ENCODE measurements around the gene MAN1A1. TPM values are rescaled to one million over a fixed set of nuclear protein-coding genes. Genes with fewer than 3 reads are reported as not detected.

MAN1A1 gene
- total RNA-seq, 2 donors from 2014 or later: 98.6 to 115 TPM

DNA sequence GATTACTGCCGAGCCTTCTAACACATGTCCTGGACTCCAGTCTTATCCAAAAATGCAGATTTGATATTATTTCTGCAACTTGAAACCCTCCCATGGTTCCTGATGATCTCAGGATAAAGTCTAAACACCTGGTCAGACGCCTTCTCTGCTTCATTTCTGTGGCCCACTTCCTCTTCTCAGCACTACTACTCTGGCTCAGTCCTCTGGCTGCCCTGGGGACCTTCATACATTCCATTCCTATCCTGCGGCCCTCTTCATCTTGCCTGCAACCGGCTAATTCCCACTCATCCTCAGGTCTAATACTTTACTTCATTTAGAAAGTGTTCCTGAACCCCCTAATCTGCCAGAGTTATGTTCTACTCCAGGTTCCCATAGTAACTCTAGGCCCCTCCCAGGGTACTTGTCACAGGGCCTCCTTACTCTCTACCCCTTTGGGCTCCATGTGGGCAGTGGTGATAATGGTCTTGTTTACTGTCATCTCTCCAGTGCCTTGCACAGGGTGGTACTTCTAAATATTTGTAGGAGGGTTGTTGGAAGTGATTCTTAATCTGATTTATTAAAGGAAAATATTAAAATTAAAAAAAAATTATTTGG is 18.9 kb downstream of the MAN1A1 start:
- Histone ChIP-seq H3K27ac (no peak overlapping the region), H3K4me3 (no peak overlapping the region), H3K36me3 (no peaks in the 10 kb centered on the region), H3K4me1 (ENCODE audit: control insufficient read depth in 1 of 2, low read depth in 2 of 2) (peaks cover 4 to 9% of the 10 kb centered on the region in 2 donors), H3K9me3 (no peaks in the 10 kb centered on the region), H3K27me3 (replicated peaks; ENCODE audit: insufficient read depth) (no peaks in the 10 kb centered on the region)
- TF ChIP-seq, protein P1, sequence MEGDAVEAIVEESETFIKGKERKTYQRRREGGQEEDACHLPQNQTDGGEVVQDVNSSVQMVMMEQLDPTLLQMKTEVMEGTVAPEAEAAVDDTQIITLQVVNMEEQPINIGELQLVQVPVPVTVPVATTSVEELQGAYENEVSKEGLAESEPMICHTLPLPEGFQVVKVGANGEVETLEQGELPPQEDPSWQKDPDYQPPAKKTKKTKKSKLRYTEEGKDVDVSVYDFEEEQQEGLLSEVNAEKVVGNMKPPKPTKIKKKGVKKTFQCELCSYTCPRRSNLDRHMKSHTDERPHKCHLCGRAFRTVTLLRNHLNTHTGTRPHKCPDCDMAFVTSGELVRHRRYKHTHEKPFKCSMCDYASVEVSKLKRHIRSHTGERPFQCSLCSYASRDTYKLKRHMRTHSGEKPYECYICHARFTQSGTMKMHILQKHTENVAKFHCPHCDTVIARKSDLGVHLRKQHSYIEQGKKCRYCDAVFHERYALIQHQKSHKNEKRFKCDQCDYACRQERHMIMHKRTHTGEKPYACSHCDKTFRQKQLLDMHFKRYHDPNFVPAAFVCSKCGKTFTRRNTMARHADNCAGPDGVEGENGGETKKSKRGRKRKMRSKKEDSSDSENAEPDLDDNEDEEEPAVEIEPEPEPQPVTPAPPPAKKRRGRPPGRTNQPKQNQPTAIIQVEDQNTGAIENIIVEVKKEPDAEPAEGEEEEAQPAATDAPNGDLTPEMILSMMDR (IDR thresholded peaks at IDR 0.05): no peak
- DNase-seq (ENCODE audit: low spot score): no peak
- no peak for ATAC-seq (ENCODE audit: insufficient number of reproducible peaks, low FRiP score, low read depth)

DNA sequence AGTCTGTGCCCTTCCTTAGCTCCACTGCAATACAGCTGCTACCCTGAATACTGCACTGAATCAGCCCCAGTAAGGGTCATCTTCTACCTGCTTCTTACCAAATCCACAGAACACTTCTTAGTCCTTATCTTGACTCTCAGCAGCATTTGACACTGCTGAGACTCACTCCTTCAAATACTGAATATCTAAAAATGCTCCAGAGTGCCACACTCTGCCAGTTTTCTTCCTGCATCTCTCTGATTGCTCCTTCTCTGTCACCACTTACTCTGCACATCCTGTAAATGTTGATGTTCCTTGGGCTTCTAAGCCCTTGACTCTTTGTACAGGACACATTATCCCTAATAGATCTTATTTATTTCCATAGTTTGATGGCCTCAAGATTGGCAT is 19.8 kb downstream of the MAN1A1 start:
- H3K4me1 ChIP-seq (ENCODE audit: control insufficient read depth in 1 of 2, low read depth in 2 of 2): peaks cover 0 to 3% of the 10 kb centered on the region in 2 donors

DNA sequence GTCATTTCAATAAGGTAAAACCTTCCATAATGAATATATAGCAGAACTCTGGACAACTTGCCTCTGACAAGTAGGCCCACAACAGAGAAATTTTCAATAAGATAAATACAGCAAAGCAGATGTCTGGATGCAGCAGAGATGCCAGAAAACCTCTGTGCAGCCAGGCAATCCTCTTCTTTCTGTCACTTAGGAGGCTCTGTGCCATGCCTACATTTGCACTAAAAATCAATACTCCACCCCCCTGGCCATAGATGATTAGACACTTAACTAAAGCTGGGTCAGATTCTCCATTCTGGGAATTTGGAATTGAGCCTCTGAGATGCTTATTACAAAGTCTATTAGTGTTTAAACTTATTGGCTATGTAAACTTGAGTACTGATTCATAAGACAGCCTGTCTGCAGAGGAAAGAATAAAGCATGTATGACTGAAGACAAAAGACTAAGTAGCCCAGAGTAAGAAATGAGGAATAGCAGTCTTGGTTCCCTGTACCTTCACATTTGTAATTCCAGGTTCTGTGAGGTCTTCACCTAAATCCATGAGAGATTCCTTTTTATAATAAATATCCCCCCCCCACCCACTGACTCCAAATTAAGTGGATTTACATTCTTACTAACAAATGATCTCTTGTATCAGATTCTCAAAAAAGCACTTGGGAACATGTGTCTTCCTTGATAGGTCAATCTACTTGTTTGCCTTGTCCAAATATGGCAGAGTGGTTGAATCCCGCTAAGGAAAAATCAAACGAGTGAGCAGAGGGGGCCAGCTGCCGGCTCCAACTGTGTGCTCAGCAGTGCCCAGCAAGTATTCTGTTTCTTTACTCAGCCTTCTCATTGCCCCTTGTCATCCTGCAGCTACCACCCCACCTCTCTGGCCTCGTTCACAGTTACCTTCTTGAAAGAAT is 20.4 kb downstream of the MAN1A1 start:
- no peaks in the 10 kb centered on the region for H3K4me1 ChIP-seq (ENCODE audit: control insufficient read depth in 1 of 2, low read depth in 2 of 2)
- no peak for DNase-seq (ENCODE audit: low spot score)
- no peak overlapping the region for H3K27ac ChIP-seq
- TF ChIP-seq, protein P1 (IDR thresholded peaks at IDR 0.05): no peak
- H3K36me3 ChIP-seq: no peaks in the 10 kb centered on the region
- no peaks in the 10 kb centered on the region for H3K27me3 ChIP-seq (replicated peaks; ENCODE audit: insufficient read depth)
- no peak overlapping the region for H3K4me3 ChIP-seq
- H3K9me3 ChIP-seq: no peaks in the 10 kb centered on the region
- ATAC-seq (ENCODE audit: insufficient number of reproducible peaks, low FRiP score, low read depth): no peak

More for the DNA sequence above, 19.8 kb downstream of the MAN1A1 start:
- H3K9me3 ChIP-seq: no peaks in the 10 kb centered on the region
- DNase-seq (ENCODE audit: low spot score): no peak
- H3K27ac ChIP-seq: no peak overlapping the region
- TF ChIP-seq, protein P1 (IDR thresholded peaks at IDR 0.05): no peak
- no peak overlapping the region for H3K4me3 ChIP-seq
- no peaks in the 10 kb centered on the region for H3K36me3 ChIP-seq
- H3K27me3 ChIP-seq (replicated peaks; ENCODE audit: insufficient read depth): no peaks in the 10 kb centered on the region
- ATAC-seq (ENCODE audit: insufficient number of reproducible peaks, low FRiP score, low read depth): no peak

DNA sequence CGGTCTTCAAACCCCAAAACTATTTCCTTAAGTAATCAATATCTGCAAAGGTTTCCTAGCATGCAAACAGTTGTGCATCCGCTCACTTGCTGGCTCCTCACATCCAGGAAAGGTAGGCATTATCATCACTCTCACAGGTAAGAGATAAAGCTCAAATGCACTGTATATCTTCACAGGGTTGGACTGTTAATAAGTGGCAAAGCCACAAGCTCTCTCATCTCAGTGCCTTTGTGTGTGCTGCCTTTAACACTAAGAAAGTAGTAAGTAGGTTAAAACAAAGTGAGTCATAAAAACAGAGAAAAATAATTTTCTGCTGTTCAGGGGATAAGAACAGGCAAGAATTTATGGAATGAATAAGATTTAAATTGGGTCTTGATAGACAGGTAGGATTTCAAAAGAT is 21.3 kb downstream of the MAN1A1 start:
- H3K36me3 ChIP-seq: no peaks in the 10 kb centered on the region
- H3K9me3 ChIP-seq: no peaks in the 10 kb centered on the region
- DNase-seq (ENCODE audit: low spot score) (no peak), ATAC-seq (ENCODE audit: insufficient number of reproducible peaks, low FRiP score, low read depth) (no peak)
- H3K4me1 ChIP-seq (ENCODE audit: control insufficient read depth in 1 of 2, low read depth in 2 of 2): no peaks in the 10 kb centered on the region
- H3K27me3 ChIP-seq (replicated peaks; ENCODE audit: insufficient read depth): no peaks in the 10 kb centered on the region
- no peak overlapping the region for H3K27ac ChIP-seq
- no peak overlapping the region for H3K4me3 ChIP-seq
- TF ChIP-seq, protein P1 (IDR thresholded peaks at IDR 0.05): no peak

DNA sequence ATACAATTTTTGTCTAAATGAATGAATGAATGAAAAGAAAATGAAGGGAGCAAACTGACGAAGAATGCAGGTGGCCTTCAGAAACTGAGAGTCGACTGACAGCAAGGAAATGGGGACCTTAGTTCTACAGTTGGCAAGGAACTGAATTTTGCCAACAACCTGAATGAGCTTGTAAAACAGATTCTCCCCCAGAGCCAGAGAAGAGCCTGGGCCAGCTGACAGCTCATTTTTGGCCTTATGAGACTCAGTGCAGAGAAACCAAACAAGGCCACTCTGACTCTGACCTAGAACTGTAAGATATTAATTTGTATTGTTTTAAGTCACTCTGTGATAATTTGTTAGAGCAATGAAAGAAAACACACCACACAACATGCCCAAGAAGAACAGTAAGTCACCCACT is 21.8 kb downstream of the MAN1A1 start:
- Histone ChIP-seq H3K9me3 (no peaks in the 10 kb centered on the region), H3K4me3 (no peak overlapping the region), H3K27ac (no peak overlapping the region), H3K4me1 (ENCODE audit: control insufficient read depth in 1 of 2, low read depth in 2 of 2) (no peaks in the 10 kb centered on the region), H3K36me3 (no peaks in the 10 kb centered on the region), H3K27me3 (replicated peaks; ENCODE audit: insufficient read depth) (no peaks in the 10 kb centered on the region)
- no peak for ATAC-seq (ENCODE audit: insufficient number of reproducible peaks, low FRiP score, low read depth)
- DNase-seq (ENCODE audit: low spot score): no peak
- TF ChIP-seq, protein P1 (IDR thresholded peaks at IDR 0.05): no peak
